ENCODE data around the gene IL17RE. TPM values are rescaled to one million over a fixed set of nuclear protein-coding genes. Genes with fewer than 3 reads are reported as not detected.

Gene IL17RE
- total and polyA plus RNA-seq, 9 of the 15 experiments (the other 6 are each of a cell fraction or from before 2014, with no cell fraction given), result 0.32 to 1.9 (median 0.51) TPM; not detected in 4

DNA sequence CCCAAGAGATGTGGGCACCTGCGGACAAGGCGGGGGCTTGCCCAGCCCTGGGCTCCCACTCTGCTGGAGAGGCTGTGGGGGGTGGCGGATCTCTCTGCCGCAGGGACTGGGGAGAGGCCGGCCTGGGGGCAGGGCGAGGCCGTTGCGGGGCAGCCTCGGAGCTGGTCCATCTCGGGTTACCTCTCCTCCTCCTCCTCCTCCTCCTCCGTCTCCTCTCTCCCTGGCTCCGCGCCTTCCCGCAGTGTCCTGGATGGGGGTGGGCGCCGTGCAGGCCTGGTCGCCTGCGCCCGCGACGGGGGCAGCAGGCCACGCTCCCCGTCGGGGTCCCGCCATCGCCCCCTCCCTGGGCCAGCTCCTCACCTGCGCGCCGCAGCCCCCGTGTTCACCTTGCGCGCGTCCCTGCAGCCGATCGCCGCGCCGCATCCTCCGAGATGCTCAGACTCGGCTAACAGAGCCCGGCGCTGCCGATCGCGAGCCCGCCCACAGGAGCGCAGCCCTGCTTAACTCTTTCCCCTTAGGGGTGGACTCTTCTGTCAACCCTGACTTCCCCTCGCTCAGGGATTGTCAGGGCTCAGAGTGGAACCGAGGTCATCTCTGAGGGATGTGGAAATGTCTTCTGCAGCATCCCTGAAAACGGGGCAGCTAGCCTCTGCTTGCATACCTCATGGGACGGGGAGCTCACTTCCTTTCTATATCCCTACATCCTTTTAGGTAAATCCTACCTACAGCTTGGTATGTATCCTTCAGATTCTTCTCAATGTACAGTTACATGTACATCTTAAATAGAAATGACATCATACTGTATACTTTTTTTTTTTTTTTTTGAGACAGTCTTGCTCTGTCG, 49.5 kb downstream of the IL17RE start, which contains the start of gene PRRT3 (continued):
- TF ChIP-seq, protein P1, sequence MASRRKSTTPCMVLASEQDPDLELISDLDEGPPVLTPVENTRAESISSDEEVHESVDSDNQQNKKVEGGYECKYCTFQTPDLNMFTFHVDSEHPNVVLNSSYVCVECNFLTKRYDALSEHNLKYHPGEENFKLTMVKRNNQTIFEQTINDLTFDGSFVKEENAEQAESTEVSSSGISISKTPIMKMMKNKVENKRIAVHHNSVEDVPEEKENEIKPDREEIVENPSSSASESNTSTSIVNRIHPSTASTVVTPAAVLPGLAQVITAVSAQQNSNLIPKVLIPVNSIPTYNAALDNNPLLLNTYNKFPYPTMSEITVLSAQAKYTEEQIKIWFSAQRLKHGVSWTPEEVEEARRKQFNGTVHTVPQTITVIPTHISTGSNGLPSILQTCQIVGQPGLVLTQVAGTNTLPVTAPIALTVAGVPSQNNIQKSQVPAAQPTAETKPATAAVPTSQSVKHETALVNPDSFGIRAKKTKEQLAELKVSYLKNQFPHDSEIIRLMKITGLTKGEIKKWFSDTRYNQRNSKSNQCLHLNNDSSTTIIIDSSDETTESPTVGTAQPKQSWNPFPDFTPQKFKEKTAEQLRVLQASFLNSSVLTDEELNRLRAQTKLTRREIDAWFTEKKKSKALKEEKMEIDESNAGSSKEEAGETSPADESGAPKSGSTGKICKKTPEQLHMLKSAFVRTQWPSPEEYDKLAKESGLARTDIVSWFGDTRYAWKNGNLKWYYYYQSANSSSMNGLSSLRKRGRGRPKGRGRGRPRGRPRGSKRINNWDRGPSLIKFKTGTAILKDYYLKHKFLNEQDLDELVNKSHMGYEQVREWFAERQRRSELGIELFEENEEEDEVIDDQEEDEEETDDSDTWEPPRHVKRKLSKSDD (conservative IDR thresholded peaks at IDR 0.05; ENCODE audit: low read length), result no peak
- TF ChIP-seq HCFC1 (IDR thresholded peaks at IDR 0.05; ENCODE audit: low read depth, low read length) (0 out of 2 replicates have a peak, but pooled peaks have one; percentile 24), KAT2B (IDR thresholded peaks at IDR 0.05; ENCODE audit: low read depth, low read length) (no peak), SMAD1 (IDR thresholded peaks at IDR 0.05; ENCODE audit: low read depth, low read length, partially characterized antibody) (no peak), ZKSCAN1 (IDR thresholded peaks at IDR 0.05; ENCODE audit: low read depth, low read length) (0 out of 2 replicates have a peak, but pooled peaks have one; percentile 14), JUNB (CRISPR knock-in tag; conservative IDR thresholded peaks at IDR 0.05) (no peak), STAT5B (CRISPR knock-in tag; IDR thresholded peaks at IDR 0.05) (no peak), BCOR (IDR thresholded peaks at IDR 0.05) (peak; percentile 100), RFX5 (IDR thresholded peaks at IDR 0.05; ENCODE audit: low read depth, low read length) (no peak), PTTG1 (tag; IDR thresholded peaks at IDR 0.05; ENCODE audit: low read depth) (no peak), GATA2 (CRISPR knock-in tag; IDR thresholded peaks at IDR 0.05) (no peak), ZNF121 (CRISPR knock-in tag; conservative IDR thresholded peaks at IDR 0.05) (0 out of 2 replicates have a peak, but pooled peaks have one; percentile 28), CSDE1 (IDR thresholded peaks at IDR 0.05) (no peak), KLF13 (tag; IDR thresholded peaks at IDR 0.05; ENCODE audit: borderline replicate concordance, low read depth) (0 out of 2 replicates have a peak, but pooled peaks have one; percentile 31), SMC3 (conservative IDR thresholded peaks at IDR 0.05; ENCODE audit: insufficient read depth, low read depth, low read length) (no peak), NR2C1 (IDR thresholded peaks at IDR 0.05) (no peak), NR2C1 (tag; IDR thresholded peaks at IDR 0.05) (no peak), ZFP30 (CRISPR knock-in tag; IDR thresholded peaks at IDR 0.05; ENCODE audit: borderline replicate concordance) (no peak), DIDO1 (tag; IDR thresholded peaks at IDR 0.05; ENCODE audit: low read depth) (no peak), ZBED1 (IDR thresholded peaks at IDR 0.05) (no peak), NCOA4 (IDR thresholded peaks at IDR 0.05; ENCODE audit: partially characterized antibody) (peak; percentile 74), ZC3H11A (IDR thresholded peaks at IDR 0.05; ENCODE audit: low read depth, low read length) (no peak), RBBP5 (IDR thresholded peaks at IDR 0.05; ENCODE audit: borderline replicate concordance, insufficient read depth, low read length, poor library complexity, severe bottlenecking) (peak; percentile 58)
- TF ChIP-seq, protein P2, sequence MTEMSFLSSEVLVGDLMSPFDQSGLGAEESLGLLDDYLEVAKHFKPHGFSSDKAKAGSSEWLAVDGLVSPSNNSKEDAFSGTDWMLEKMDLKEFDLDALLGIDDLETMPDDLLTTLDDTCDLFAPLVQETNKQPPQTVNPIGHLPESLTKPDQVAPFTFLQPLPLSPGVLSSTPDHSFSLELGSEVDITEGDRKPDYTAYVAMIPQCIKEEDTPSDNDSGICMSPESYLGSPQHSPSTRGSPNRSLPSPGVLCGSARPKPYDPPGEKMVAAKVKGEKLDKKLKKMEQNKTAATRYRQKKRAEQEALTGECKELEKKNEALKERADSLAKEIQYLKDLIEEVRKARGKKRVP (CRISPR knock-in tag; IDR thresholded peaks at IDR 0.05), result no peak
- TF ChIP-seq, protein P3, sequence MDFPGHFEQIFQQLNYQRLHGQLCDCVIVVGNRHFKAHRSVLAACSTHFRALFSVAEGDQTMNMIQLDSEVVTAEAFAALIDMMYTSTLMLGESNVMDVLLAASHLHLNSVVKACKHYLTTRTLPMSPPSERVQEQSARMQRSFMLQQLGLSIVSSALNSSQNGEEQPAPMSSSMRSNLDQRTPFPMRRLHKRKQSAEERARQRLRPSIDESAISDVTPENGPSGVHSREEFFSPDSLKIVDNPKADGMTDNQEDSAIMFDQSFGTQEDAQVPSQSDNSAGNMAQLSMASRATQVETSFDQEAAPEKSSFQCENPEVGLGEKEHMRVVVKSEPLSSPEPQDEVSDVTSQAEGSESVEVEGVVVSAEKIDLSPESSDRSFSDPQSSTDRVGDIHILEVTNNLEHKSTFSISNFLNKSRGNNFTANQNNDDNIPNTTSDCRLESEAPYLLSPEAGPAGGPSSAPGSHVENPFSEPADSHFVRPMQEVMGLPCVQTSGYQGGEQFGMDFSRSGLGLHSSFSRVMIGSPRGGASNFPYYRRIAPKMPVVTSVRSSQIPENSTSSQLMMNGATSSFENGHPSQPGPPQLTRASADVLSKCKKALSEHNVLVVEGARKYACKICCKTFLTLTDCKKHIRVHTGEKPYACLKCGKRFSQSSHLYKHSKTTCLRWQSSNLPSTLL (IDR thresholded peaks at IDR 0.05), result no peak

Data from K562 (cell line).